H9 (cell line): ENCODE measurements around the gene CDH5. TPM values are rescaled to one million over a fixed set of nuclear protein-coding genes. Genes with fewer than 3 reads are reported as not detected.

Experiments used
- DNase-seq: peaks from one replicate; pipeline ENCODE4 v3.0.0-alpha.2; 2017
- H2AFZ ChIP-seq: one replicate; pipeline ENCODE4 v1.6.1; 2013; ENCODE audit warnings: mild to moderate bottlenecking, low read length, control low read depth, moderate library complexity
- H2AK5ac ChIP-seq: 2 replicates; pipeline ENCODE4 v1.6.1; 2013; ENCODE audit warnings: low read length, control low read depth, mixed read lengths; ENCODE audit not compliant: insufficient read length
- H2BK120ac ChIP-seq: one replicate; pipeline ENCODE4 v1.6.1; 2013; ENCODE audit warnings: low read depth, mild to moderate bottlenecking, low read length, control low read depth, inconsistent platforms; ENCODE audit not compliant: poor library complexity, severe bottlenecking
- H2BK12ac ChIP-seq: 2 replicates; pipeline ENCODE4 v1.6.1; 2013; ENCODE audit warnings: low read length, control low read depth, mixed read lengths, low read depth; ENCODE audit not compliant: insufficient read length
- H2BK15ac ChIP-seq: 2 replicates; pipeline ENCODE4 v1.6.1; 2013; ENCODE audit warnings: low read depth, low read length, control low read depth
- H2BK20ac ChIP-seq: one replicate; pipeline ENCODE4 v1.6.1; 2013; ENCODE audit warnings: low read depth, mild to moderate bottlenecking, low read length, control low read depth, inconsistent platforms; ENCODE audit not compliant: poor library complexity, severe bottlenecking
- H2BK5ac ChIP-seq: 2 replicates; pipeline ENCODE4 v1.6.1; 2013; ENCODE audit warnings: low read length, control low read depth, mixed read lengths; ENCODE audit not compliant: insufficient read length
- H3K14ac ChIP-seq: 2 replicates; pipeline ENCODE4 v1.6.1; 2013; ENCODE audit warnings: low read length, control low read depth; ENCODE audit not compliant: insufficient read depth
- H3K18ac ChIP-seq: 2 replicates; pipeline ENCODE4 v1.6.1; 2013; ENCODE audit warnings: low read depth, mild to moderate bottlenecking, mixed read lengths, low read length, control low read depth; ENCODE audit not compliant: insufficient read length
- H3K23ac ChIP-seq: 2 replicates; pipeline ENCODE4 v1.6.1; 2013; ENCODE audit warnings: low read length, control low read depth, mixed read lengths, low read depth; ENCODE audit not compliant: insufficient read length
- H3K23me2 ChIP-seq: 2 replicates; pipeline ENCODE4 v1.6.1; 2013; ENCODE audit warnings: low read depth, mild to moderate bottlenecking, mixed read lengths, low read length, control low read depth; ENCODE audit not compliant: insufficient read length, poor library complexity, severe bottlenecking
- H3K27ac ChIP-seq: 2 replicates; pipeline ENCODE4 v1.5.1; 2013; ENCODE audit warnings: low read length, control low read depth, mixed read lengths, low read depth; ENCODE audit not compliant: insufficient read length
- H3K27me3 ChIP-seq: 2 replicates; pipeline ENCODE4 v1.6.1; 2013; ENCODE audit warnings: low read length, control low read depth, inconsistent platforms; ENCODE audit not compliant: insufficient read depth
- H3K4ac ChIP-seq: 2 replicates; pipeline ENCODE4 v1.6.1; 2013; ENCODE audit warnings: low read depth, mild to moderate bottlenecking, control low read depth, inconsistent platforms, low read length, moderate library complexity
- H3K4me1 ChIP-seq: 2 replicates; pipeline ENCODE4 v1.6.1; 2013; ENCODE audit warnings: low read length, control low read depth, inconsistent platforms; ENCODE audit not compliant: insufficient read depth
- H3K4me2 ChIP-seq: 2 replicates; pipeline ENCODE4 v1.6.1; 2013; ENCODE audit warnings: low read length, control low read depth, mixed read lengths; ENCODE audit not compliant: insufficient read length, insufficient read depth
- H3K56ac ChIP-seq: 2 replicates; pipeline ENCODE4 v1.6.1; 2013; ENCODE audit warnings: low read depth, mild to moderate bottlenecking, mixed read lengths, low read length, control low read depth; ENCODE audit not compliant: insufficient read length
- H3K79me1 ChIP-seq: 2 replicates; pipeline ENCODE4 v1.6.1; 2013; ENCODE audit warnings: low read depth, mild to moderate bottlenecking, moderate library complexity, low read length, control low read depth, inconsistent platforms; ENCODE audit not compliant: insufficient read depth, poor library complexity, severe bottlenecking
- H3K79me2 ChIP-seq: 2 replicates; pipeline ENCODE4 v1.6.1; 2013; ENCODE audit warnings: low read length, control low read depth, inconsistent platforms; ENCODE audit not compliant: insufficient read depth
- H3K9ac ChIP-seq: 2 replicates; pipeline ENCODE4 v1.6.1; 2013; ENCODE audit warnings: low read length, control low read depth, mixed read lengths; ENCODE audit not compliant: insufficient read length; ENCODE audit errors: extremely low read depth
- H3K9me3 ChIP-seq: one replicate; pipeline ENCODE4 v1.6.1; 2013; ENCODE audit warnings: low read depth, low read length, inconsistent platforms; ENCODE audit not compliant: control insufficient read depth
- H3T11ph ChIP-seq: one replicate; pipeline ENCODE4 v1.6.1; 2013; ENCODE audit warnings: mild to moderate bottlenecking, low read length, control low read depth, inconsistent platforms
- H4K20me1 ChIP-seq: one replicate; pipeline ENCODE4 v1.6.1; 2013; ENCODE audit not compliant: control insufficient read depth, insufficient read length, insufficient read depth
- H4K5ac ChIP-seq: 2 replicates; pipeline ENCODE4 v1.6.1; 2013; ENCODE audit warnings: low read depth, mild to moderate bottlenecking, mixed read lengths, low read length, control low read depth; ENCODE audit not compliant: insufficient read length
- H4K8ac ChIP-seq: replicated peaks from 2 replicates; pipeline ENCODE4 v1.6.1; 2013; ENCODE audit warnings: low read length, control low read depth, mixed read lengths, low read depth; ENCODE audit not compliant: insufficient read length
- H4K91ac ChIP-seq: 2 replicates; pipeline ENCODE4 v1.6.1; 2013; ENCODE audit warnings: low read depth, mild to moderate bottlenecking, moderate library complexity, mixed read lengths, low read length, control low read depth; ENCODE audit not compliant: insufficient read length
- H3K27ac Mint-ChIP-seq, 3 experiments: 2 replicates in 2 of 3; 3 replicates in 1 of 3; pipeline ENCODE4 v1.8.0; 2020 to 2021; ENCODE audit warnings: mixed read lengths in 3 of 3, mild to moderate bottlenecking in 1 of 3, moderate library complexity in 1 of 3
- H3K27me3 Mint-ChIP-seq: 2 replicates; pipeline ENCODE4 v1.8.0; 2021; ENCODE audit warnings: low read depth, mild to moderate bottlenecking, moderate library complexity, mixed read lengths
- H3K36me3 Mint-ChIP-seq, 3 experiments: 2 replicates in 2 of 3; 3 replicates in 1 of 3; pipeline ENCODE4 v1.8.0; 2020 to 2021; ENCODE audit warnings: low read depth in 3 of 3, mixed read lengths in 3 of 3; ENCODE audit not compliant: insufficient read depth in 1 of 3
- H3K4me1 Mint-ChIP-seq, 2 experiments: 2 replicates each; pipeline ENCODE4 v1.8.0; 2020; ENCODE audit warnings: mixed read lengths in 2 of 2
- H3K4me3 Mint-ChIP-seq, 2 experiments: 2 replicates in 1 of 2; 3 replicates in 1 of 2; pipeline ENCODE4 v1.8.0; 2020 to 2021; ENCODE audit warnings: mild to moderate bottlenecking in 2 of 2, mixed read lengths in 2 of 2, moderate library complexity in 1 of 2
- H3K9me3 Mint-ChIP-seq, 2 experiments: 2 replicates in 1 of 2; 3 replicates in 1 of 2; pipeline ENCODE4 v1.8.0; 2020; ENCODE audit warnings: mild to moderate bottlenecking in 2 of 2, mixed read lengths in 2 of 2, moderate library complexity in 1 of 2
- CTCF ChIP-seq: fragments of 200-600 bp; sonication (generic); conservative IDR thresholded peaks from 3 replicates; pipeline ENCODE4 v1.8.0; 2021; ENCODE audit warnings: antibody characterized with exemption, mild to moderate bottlenecking
- WGBS: extraction: QIAGEN DNeasy Blood & Tissue Kit; methylation state at CpG from one replicate; pipeline ENCODE4 v1.1.7; 2013; ENCODE audit warnings: missing lambda C conversion rate, low lambda C conversion rate, mixed read lengths; ENCODE audit not compliant: insufficient read length; ENCODE audit errors: extremely low coverage; 5-methylcytosine and 5-hydroxymethylcytosine counted together
- total RNA-seq: library from RNA; stranded (reverse); gene quantifications from 2 replicates; pipeline ENCODE4 v1.2.1, GENCODE V29; 2021

The CDH5 gene
- total RNA-seq, 1 experiment from 2014 or later = 0.20 TPM

GRCh38 chr16:66375451-66375850 lies 9.0 kb downstream of the CDH5 start:
- Histone ChIP-seq H2BK20ac (no peak overlapping the region), H3K23ac (no peak overlapping the region), H3K9me3 (no peaks in the 10 kb centered on the region), H3K79me2 (no peaks in the 10 kb centered on the region), H2BK12ac (no peak overlapping the region), H3K4me2 (no peak overlapping the region), H2AK5ac (no peak overlapping the region), H2AFZ (no peak overlapping the region), H3T11ph (no peak overlapping the region), H3K56ac (no peak overlapping the region), H2BK15ac (no peak overlapping the region), H4K8ac (no peak overlapping the region), H2BK5ac (no peak overlapping the region), H4K91ac (no peak overlapping the region), H4K5ac (no peak overlapping the region), H3K27me3 (no peaks in the 10 kb centered on the region), H3K23me2 (no peaks in the 10 kb centered on the region), H3K9ac (no peak overlapping the region), H3K4me1 (no peaks in the 10 kb centered on the region), H3K18ac (no peak overlapping the region), H2BK120ac (no peak overlapping the region), H3K79me1 (no peaks in the 10 kb centered on the region), H4K20me1 (no peaks in the 10 kb centered on the region), H3K14ac (no peak overlapping the region), H3K27ac (no peak overlapping the region), H3K4ac (no peak overlapping the region)
- no peak for DNase-seq
- Mint-ChIP-seq H3K4me1 (peaks cover 10 to 21% of the 10 kb centered on the region in 2 experiments), H3K9me3 (peaks cover 4 to 6% of the 10 kb centered on the region in 2 experiments; a peak in 4 of 5 replicates), H3K27me3 (peaks cover 5% of the 10 kb centered on the region), H3K36me3 (peaks cover 0 to 2% (median 0%) of the 10 kb centered on the region in 3 experiments; a peak in 4 of 7 replicates), H3K27ac (no peak overlapping the region), H3K4me3 (no peak overlapping the region)
- no CpG with 5 or more reads among the region's 9 CpGs for WGBS
- no peak for TF ChIP-seq CTCF
